NCI-H187 (cell line): Measurements from ENCODE around the gene ISLR2.
"Not testable (repeated sequence)": the region's sequence is repeated elsewhere in the genome, so short reads cannot be mapped to it uniquely, and the experiment has no call there.

ENCODE experiments used
- DNase-seq, 2 experiments: peaks; one replicate each; lab custom pipeline; 2025; lab: John Stamatoyannopoulos, UW

Gene ISLR2

DNA sequence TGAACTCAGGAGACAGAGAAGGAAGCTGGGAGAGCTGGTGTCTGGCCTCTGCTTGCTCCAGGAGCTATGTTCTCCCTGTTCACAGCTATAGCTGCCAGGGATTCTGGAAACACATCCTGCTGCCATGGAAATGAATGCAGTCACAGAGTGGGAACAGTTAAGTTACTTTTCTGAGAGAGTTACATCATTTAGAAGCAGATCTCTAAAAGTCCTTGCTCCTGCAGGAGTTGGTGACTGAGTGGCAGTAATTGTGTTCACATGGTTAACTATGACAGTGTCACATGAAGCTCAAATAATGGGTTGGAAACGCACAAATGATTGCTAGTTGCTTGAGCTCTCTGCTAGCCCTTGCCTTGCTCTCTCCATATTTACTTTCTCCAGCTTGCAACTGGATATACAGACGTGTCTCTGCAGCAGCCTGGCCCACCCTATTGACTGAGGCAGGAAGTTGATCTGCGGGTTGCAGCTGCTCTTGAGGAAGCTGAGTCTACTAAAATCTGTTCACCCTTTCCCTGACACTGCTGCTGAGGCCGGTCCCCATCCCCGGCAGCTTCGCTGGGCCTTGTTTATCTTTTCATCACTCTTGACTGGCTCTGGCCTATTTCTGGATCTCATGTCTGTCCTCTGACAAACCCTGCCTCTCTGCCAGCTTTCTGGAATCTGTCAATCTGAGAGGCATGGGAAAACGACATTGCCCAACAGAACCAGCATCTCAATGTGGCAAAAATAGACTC is 26.5 kb downstream of the ISLR2 start:
- DNase-seq: no peak

DNA sequence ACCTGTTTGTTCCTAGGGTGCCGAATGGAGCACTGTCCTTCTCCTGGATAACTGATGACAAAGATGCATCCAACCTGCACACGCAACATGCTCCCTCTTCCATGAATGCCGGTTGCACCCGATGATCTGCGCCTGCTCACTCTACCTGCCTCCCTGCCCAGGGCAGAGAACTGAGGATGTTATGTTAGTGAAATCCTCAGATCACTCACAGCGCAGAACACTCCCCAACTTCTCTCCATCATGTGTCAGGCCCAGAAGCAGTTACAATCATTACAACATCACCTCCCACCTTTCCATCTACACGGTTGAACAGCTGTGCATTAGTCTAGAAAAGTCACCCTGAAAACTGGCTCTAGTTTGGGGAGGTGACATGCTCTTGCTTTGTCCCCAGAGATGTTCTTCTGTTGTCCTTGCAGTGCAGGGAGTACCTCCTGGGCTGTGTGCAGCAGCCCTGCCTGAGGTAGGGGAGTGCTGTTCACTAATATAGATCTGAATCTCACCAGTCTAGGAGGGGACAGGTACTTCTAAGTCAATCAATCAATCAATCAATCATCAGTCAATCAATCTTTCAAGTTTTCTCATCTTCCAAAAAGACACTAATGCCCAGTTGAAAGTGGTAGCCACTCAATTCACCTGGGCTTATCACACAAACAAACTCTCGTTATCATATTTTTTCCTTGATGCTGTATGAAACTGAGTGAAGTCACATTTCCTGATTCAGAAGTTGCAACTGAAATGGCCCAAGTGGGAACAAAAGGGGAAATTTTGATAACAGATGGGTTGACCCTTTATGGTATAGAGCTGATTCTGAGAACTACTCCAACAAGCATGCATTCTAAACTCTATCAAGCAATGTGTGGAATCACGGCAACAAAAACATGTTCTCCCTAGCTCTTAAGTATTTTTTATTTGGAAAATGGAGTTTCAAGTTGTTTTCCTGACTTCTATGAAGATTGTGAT is 27.8 kb downstream of the ISLR2 start:
- no peak for DNase-seq

DNA sequence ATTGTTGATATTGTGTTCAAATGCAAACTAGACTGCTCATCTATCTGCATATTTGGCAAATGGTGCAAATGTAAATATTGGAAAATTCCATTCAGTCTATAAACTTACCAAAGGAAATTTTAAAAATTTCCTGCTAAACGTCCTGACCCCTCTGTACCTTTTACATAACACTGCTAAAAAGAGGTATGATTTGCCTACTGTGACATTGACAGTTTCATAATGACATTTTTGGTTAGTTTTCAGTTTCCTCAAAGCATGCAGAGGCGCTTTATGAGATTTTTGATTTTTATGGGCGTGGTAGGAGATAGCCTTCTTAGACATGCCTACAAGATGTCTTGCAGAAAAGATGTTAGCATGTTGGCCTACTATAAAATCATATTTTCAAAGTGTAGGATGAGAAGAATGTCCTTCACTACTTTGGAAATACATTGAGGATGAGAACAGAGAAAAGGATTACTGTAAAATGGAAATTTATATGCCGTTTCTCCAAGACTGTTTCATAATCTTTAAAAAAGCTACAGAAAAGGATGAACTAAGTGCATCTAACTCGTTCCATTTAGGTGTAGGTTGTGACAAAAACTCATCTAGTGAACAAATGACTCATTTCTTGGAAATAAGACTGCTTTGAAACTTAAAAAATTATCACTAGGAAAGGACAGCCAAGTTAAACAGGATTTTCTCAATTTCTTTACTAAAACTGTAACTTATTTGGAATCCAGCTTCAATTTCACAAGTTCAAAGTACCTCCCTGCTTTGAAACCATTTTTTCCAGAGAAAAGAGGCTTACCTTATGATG is 28.7 kb downstream of the ISLR2 start:
- no peak for DNase-seq

DNA sequence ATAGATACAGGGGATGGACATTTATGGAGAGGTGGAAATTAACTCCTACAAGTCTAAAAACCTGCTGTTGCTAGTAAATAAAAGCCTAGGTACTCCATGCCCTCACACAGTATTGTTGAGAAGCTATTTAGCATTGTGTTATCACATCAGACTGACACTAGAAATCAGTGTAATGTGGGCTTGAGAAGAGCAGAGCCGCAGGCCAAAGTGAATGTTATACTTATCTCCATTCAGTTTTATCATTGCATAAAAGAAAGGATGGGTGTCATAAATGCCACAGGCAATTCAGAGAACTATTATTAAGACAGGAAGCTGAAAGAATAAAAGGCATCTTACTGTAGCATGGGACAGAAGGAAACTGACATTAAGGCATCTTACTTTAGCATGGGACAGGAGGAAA is 29.4 kb downstream of the ISLR2 start:
- no peak for DNase-seq

DNA sequence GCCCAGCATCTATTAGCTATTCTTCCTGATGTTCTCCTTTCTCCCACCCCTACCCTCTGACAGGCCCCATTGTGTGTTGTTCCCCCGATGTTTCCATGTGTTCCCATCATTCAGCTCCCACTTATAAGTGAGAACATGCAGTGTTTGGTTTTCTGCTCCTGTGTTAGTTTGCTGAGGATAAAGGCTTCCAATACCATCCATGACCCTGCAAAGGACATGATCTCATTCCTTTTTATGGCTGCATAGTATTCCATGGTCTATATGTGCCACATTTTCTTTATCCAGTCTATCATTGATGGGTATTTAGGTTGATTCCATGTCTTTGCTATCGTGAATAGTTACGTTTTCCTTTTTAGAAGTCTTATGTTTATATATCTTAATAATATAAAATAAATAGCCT is 30.0 kb downstream of the ISLR2 start:
- not testable (repeated sequence) for DNase-seq

DNA sequence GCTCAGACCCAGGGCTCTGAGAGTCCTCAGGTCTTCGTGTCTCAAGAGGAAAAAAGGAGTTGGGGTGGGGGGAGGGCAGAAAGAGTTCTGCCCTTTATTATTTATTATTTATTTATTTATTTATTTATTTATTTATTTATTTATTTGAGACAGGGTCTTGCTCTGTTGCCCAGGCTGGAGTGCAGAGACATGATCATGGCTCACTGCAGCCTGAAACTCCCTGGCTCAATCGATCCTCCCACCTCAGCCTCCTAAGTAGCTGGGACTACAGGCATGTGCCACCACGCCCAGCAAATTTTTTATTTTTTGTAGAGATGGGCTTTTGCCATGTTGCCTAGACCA is 31.8 kb downstream of the ISLR2 start:
- not testable (repeated sequence) for DNase-seq

DNA sequence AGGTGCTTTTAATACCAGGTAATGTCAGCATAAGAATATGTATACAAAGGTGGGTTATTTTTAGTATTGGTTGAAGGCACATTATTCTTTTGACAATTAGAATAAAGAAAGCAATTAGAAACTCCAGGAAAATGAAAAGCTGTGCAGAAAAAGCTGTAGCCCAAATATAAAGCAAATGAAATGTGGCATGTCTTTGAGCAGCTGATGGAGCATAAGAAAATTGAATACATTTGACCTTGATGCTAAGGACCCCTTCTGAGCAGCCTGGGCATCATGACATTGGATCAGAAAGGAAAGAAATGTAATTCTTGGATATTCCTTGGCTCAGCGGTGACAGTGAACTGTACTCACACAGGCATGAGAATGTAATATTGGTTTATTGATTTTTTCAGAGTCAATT is 35.1 kb downstream of the ISLR2 start:
- DNase-seq: no peak

DNA sequence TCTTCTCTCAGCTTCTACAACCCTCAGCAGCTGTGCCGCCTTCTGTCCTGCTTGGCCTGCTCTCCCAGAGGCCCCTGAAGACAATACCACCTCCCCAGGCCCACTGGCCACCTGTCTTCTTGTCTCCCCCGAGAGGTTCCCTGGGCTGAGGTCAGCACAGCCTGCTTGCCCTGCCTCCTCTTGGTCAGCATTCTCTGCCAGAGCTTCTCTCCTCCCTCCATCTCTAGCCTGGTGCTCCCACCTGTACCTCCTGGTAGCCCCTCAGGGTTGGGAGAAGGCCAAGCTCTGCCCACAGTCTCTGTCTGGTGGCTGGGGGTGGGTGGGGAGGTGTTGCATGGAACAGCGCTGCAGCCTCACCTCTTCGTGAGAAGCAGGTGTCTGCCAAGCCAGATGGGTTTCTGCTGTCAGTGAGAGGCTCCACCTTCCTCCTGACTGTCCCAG is 37.5 kb downstream of the ISLR2 start:
- DNase-seq: no peak

DNA sequence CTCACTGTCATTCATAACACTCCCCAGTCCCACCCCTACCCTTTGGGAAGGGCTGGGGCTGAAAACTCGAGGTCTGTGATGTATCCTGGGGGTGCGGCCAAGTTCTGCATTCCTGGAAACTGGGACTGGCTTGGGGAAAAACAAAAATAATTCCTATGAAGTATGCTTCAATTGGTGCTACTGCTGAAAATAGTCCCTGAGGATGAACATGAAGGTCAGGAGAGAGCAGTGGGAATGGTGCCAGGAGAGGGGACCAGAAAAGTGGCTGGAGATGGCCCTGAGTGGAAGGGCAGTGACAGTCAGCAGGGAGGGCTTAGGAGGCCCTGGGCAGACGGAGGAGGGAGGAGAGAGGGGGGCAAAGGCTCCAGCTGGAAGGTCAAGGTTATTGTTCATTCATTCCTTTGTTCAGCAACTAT is 38.3 kb downstream of the ISLR2 start:
- no peak for DNase-seq

DNA sequence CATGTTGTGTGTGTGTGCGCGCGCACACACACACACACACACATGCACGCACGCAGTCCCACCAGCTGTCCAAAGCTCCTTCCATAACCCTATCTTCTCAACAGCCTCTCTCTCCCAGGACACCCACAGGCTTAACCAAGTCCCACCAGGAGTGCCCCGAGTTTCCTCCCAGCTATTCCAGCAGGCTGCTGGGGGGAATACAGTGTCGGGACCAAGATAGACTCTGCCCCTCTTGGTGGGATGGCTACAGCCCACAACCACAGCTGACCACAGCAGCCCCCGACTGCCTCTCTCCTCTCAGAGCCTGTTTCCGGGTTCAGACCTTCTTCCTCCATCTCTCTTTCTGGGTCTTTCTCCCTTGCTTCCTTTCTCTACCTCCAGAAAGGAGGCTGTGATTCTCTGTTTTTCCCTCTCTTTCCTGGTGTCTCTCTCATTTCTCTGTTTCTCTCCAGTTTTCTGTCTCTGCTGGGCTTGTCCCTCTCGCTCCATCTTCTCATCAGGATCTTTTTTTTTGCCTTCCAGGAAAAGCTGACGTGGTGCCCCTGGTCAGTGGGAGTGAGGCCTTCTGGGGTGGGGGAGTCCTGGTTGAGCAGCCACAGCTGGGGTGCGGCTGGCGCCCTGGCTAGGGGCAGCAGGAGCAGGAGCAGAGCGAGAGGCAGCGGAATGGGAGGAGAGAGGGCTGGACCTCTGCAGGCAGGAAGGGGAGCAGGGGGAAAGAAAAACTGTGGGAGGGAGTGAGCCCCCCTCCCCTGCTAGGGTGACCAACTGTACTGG is 39.9 kb downstream of the ISLR2 start:
- DNase-seq: no peak

DNA sequence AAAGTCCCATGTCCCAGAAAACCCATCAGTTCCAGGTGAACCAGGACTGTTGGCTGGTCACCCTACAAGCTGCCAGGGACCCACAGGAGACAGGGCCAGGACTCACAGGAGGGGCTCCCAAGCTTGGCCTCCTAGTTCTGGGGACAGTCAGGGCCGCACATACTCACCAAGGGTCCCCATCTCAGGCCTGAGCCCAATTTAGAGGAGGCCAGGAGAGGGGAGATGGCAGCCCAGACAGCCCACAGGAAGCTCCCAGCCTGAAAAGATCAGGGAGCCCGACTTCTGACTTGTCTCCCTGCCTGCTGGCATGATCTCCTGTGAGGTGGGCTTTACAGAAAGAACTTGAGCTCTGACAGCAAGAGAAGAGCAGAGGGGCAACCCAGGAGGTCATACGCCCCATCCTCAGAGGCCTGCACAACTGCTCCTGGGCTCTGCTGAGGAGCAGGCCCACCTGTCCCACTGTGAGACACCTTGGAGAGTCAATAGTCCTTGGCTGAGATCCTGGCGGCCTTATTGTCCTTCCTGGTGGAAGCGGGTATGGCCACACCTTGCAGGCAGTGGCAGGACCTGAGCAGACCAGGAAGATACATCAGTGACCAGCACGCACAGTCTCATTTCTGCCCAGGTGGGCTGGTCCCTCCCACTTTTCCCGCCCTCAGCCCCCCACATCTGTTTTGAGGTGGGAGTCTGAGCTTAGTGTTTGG is 40.6 kb downstream of the ISLR2 start:
- no peak for DNase-seq

DNA sequence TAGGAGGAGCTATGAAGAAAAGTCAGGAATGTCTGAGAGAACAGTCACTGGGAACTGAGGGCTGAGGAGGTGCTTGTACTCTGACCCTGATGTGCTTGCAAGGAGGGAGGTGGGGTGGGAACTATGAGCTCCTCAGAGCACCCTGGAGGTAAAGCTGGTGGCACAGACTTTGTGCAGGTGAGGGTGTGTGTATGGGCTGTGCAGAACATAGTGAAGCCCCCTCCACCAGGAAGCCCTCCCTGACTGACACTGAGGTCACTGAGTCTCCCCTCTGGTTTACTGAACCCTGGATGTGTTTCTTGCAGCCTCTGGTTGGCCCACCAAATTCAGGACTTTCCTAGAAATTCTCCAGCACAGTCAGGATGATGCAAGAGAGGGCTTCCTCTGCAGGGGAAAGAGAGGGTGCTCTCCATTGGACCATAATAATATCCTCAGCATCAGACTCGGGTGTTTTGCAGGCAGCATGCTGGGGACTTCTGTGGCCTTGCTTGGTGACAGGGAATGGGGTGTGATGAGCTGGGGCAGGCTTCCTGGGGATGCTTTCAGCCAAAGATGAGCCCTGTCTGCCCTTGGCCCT is 41.7 kb downstream of the ISLR2 start:
- DNase-seq: no peak

DNA sequence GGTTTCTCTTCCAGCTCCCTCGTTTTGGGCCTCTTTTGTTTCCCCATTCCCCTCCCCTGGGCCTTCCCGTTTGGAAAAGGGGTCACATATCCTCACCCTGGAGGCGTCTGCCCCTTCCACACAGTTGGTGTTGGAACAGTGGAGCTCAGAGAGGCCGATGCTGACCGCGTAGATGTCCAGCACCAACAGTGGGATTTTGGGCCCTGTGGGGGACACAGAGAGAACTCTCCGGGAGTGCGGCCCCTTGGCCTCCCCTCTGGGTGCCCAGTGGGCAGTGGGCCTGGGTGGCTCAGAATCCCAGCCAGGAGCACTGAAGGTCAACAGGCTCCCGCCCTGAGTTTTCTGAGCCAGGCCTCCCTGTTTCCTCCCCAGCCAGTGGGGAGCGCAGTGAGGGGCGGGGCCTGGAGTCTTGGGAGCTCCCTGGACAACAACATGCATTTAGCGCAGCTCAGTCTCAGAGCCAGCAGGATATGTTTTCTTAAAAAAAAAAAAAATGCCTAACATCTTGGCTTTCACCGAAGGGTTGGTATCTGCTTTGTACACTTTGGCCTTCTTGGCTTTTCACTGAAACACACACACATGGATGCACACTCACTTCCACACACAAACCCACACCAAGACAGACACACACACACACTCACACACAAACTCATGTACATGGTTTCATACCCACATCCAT is 42.5 kb downstream of the ISLR2 start:
- DNase-seq: no peak

DNA sequence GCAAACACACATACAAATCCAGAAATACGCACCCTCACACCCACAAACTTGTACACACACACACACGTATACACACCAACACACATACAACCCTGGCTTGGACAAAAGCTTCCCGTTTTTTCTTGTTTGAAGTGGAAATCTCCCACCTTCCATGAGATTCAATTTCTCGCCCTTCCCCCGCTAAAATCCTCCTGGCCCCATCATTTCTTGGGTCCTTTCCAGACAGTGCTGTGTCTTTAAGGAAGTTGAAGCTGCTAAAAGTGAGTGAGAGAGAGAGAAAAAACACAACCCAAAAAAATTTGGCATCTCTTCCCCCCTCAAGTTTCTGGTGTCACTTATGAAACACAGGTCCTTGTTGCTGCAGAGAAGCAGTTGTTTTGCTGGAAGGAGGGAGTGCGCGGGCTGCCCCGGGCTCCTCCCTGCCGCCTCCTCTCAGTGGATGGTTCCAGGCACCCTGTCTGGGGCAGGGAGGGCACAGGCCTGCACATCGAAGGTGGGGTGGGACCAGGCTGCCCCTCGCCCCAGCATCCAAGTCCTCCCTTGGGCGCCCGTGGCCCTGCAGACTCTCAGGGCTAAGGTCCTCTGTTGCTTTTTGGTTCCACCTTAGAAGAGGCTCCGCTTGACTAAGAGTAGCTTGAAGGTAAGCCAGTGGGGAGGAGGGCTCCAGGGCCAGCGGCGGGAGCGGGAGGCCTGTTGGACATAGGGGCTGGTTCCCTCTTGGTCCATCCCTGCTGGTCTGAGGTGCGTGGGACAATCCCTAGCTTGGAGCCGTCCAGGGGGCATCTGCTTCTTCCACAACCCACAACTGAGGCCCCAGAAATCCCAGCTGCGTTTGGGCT is 43.2 kb downstream of the ISLR2 start, which contains the start of gene ISLR:
Gene ISLR (plus strand): TSS at position 331 of the 839 bp plus-strand sequence. CDS start 1,149 bp downstream, outside the sequence.
- no peak for DNase-seq

DNA sequence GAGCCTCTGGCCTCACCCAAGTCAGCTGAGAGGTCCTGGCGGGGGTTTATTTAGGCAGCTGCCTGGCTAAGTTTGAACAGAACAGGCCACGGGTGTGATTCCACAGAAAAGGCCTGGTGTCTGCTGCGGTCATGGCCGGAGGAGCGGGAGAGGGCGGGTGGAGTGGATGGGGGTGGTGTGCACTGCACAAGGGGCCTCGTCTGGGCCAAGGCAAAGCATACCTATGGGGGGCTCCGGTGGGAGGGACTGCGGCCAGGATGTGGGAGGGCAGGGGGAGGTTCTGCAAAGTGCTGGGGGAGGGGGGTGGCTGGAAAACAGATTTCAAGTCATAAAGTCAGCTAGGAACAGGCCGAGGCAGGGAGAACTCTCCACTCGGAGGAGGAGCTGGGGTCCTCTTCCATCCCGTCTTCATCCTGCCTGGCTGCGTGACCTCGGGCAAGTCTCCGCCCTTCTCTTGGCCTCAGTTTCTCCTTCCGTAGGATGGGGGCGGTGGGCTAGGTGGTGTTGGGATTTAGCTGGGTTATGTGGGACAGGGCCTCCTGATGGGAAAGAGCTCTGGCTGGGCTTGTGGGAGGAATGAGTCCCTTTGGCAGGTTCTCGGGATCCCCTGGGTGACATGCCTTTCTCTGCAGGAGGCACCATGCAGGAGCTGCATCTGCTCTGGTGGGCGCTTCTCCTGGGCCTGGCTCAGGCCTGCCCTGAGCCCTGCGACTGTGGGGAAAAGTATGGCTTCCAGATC is 44.0 kb downstream of the ISLR2 start:
- DNase-seq: no peak

DNA sequence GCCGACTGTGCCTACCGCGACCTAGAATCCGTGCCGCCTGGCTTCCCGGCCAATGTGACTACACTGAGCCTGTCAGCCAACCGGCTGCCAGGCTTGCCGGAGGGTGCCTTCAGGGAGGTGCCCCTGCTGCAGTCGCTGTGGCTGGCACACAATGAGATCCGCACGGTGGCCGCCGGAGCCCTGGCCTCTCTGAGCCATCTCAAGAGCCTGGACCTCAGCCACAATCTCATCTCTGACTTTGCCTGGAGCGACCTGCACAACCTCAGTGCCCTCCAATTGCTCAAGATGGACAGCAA is 44.5 kb downstream of the ISLR2 start:
- no peak for DNase-seq

DNA sequence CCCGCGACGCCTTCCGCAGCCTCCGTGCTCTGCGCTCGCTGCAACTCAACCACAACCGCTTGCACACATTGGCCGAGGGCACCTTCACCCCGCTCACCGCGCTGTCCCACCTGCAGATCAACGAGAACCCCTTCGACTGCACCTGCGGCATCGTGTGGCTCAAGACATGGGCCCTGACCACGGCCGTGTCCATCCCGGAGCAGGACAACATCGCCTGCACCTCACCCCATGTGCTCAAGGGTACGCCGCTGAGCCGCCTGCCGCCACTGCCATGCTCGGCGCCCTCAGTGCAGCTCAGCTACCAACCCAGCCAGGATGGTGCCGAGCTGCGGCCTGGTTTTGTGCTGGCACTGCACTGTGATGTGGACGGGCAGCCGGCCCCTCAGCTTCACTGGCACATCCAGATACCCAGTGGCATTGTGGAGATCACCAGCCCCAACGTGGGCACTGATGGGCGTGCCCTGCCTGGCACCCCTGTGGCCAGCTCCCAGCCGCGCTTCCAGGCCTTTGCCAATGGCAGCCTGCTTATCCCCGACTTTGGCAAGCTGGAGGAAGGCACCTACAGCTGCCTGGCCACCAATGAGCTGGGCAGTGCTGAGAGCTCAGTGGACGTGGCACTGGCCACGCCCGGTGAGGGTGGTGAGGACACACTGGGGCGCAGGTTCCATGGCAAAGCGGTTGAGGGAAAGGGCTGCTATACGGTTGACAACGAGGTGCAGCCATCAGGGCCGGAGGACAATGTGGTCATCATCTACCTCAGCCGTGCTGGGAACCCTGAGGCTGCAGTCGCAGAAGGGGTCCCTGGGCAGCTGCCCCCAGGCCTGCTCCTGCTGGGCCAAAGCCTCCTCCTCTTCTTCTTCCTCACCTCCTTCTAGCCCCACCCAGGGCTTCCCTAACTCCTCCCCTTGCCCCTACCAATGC is 45.1 kb downstream of the ISLR2 start:
- no peak for DNase-seq
